ENCODE results near the gene CACNA2D4.

Gene CACNA2D4

DNA sequence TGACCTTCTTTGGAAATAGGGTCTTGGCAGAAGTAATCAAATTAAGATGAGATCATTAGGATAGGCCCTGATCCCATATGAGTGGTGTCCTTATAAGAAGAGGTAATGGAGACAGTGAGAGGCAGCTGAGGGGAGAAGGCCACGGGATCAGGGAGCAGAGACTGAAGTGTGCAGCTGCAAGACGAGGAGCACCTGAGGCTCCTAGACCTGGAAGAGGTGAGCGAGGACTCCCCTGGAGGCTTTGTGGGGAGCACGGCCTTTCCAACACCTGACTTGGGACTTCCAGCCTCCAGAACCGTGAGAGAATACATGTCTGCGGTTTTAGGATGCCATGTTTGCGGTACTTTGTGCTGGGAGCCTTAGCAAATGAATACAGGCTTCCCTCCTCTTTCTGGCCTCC is 60.6 kb downstream of the CACNA2D4 start:
- Histone ChIP-seq H3K27me3 (replicated peaks; ENCODE audit: control insufficient read depth, insufficient read depth, low read length) (no peaks in the 10 kb centered on the region; the same call in none of the 2 replicates), H3K36me3 (ENCODE audit: control insufficient read depth, insufficient read depth, low read length) (no peaks in the 10 kb centered on the region), H3K4me3 (replicated peaks; ENCODE audit: low read depth, low read length) (no peak overlapping the region)
- no peak for DNase-seq (ENCODE audit: extremely low read depth, insufficient read length)
- TF ChIP-seq CTCF (IDR thresholded peaks at IDR 0.05; ENCODE audit: insufficient read depth, low read length, poor library complexity, severe bottlenecking): no peak

- H3K4me3 ChIP-seq (replicated peaks; ENCODE audit: low read depth, low read length): no peak overlapping the region
- DNase-seq (ENCODE audit: extremely low read depth, insufficient read length): no peak
- H3K27me3 ChIP-seq (replicated peaks; ENCODE audit: control insufficient read depth, insufficient read depth, low read length): no peaks in the 10 kb centered on the region; the same call in none of the 2 replicates
- TF ChIP-seq CTCF (IDR thresholded peaks at IDR 0.05; ENCODE audit: insufficient read depth, low read length, poor library complexity, severe bottlenecking): no peak
- no peaks in the 10 kb centered on the region for H3K36me3 ChIP-seq (ENCODE audit: control insufficient read depth, insufficient read depth, low read length)
Measured at GRCh38 chr12:1857086-1857485, 61.4 kb downstream of the CACNA2D4 start.

- TF ChIP-seq CTCF (IDR thresholded peaks at IDR 0.05; ENCODE audit: insufficient read depth, low read length, poor library complexity, severe bottlenecking): no peak
Measured at GRCh38 chr12:1855241-1855640, 63.2 kb downstream of the CACNA2D4 start.

GRCh38 chr12:1853716-1854115 is 64.7 kb downstream of the CACNA2D4 start:
- Histone ChIP-seq H3K36me3 (ENCODE audit: control insufficient read depth, insufficient read depth, low read length) (no peaks in the 10 kb centered on the region), H3K4me3 (replicated peaks; ENCODE audit: low read depth, low read length) (no peak overlapping the region), H3K27me3 (replicated peaks; ENCODE audit: control insufficient read depth, insufficient read depth, low read length) (no peaks in the 10 kb centered on the region; the same call in none of the 2 replicates)
- TF ChIP-seq CTCF (IDR thresholded peaks at IDR 0.05; ENCODE audit: insufficient read depth, low read length, poor library complexity, severe bottlenecking): no peak
- no peak for DNase-seq (ENCODE audit: extremely low read depth, insufficient read length)

More at GRCh38 chr12:1855241-1855640, 63.2 kb downstream of the CACNA2D4 start:
- no peak for DNase-seq (ENCODE audit: extremely low read depth, insufficient read length)
- Histone ChIP-seq H3K36me3 (ENCODE audit: control insufficient read depth, insufficient read depth, low read length) (no peaks in the 10 kb centered on the region), H3K4me3 (replicated peaks; ENCODE audit: low read depth, low read length) (no peak overlapping the region), H3K27me3 (replicated peaks; ENCODE audit: control insufficient read depth, insufficient read depth, low read length) (no peaks in the 10 kb centered on the region; the same call in none of the 2 replicates)

- TF ChIP-seq CTCF (IDR thresholded peaks at IDR 0.05; ENCODE audit: insufficient read depth, low read length, poor library complexity, severe bottlenecking): no peak
- DNase-seq (ENCODE audit: extremely low read depth, insufficient read length): no peak
- H3K36me3 ChIP-seq (ENCODE audit: control insufficient read depth, insufficient read depth, low read length): no peaks in the 10 kb centered on the region
- H3K4me3 ChIP-seq (replicated peaks; ENCODE audit: low read depth, low read length): no peak overlapping the region
- H3K27me3 ChIP-seq (replicated peaks; ENCODE audit: control insufficient read depth, insufficient read depth, low read length): no peaks in the 10 kb centered on the region; the same call in 1 of the 2 replicates
Measured at GRCh38 chr12:1852076-1852475, 66.4 kb downstream of the CACNA2D4 start.

DNA sequence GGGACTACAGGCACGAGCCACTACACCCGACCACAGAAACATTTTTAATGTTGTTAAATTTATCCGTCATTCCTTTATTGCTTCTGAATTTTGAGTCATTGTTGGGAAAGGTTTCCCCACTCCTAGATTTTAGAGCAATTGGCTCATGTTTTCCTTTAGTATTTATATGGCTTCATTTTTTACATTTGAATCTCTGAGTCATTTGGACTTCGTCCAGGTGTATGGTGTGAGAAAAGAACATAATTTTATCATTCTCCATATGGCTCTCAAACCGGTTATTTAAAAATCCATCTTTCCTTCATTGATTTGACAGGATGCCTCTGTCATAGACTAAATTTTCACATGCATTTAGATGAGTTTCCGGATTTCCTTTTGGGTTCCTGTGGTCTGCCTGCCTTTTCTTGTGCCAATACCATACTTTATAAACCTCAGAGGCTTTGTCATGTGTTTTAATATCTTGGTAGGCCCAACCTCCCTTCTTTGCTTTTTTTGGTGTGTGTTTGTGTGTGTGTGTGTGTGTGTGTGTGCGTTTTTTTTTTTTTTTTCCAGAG is 67.2 kb downstream of the CACNA2D4 start:
- TF ChIP-seq CTCF (IDR thresholded peaks at IDR 0.05; ENCODE audit: insufficient read depth, low read length, poor library complexity, severe bottlenecking): no peak
- Histone ChIP-seq H3K36me3 (ENCODE audit: control insufficient read depth, insufficient read depth, low read length) (no peaks in the 10 kb centered on the region), H3K4me3 (replicated peaks; ENCODE audit: low read depth, low read length) (no peak overlapping the region), H3K27me3 (replicated peaks; ENCODE audit: control insufficient read depth, insufficient read depth, low read length) (no peaks in the 10 kb centered on the region; the same call in 1 of the 2 replicates)
- no peak for DNase-seq (ENCODE audit: extremely low read depth, insufficient read length)
